Endothelial cell of umbilical vein (primary cell): Measurements from ENCODE around the gene BDP1. TPM values are rescaled to one million over a fixed set of nuclear protein-coding genes. Genes with fewer than 3 reads are reported as not detected.
A peak's percentile ranks its signal among the peaks of the same experiment; 100 is the strongest.

Experiments
- BruUV-seq: library from RNA; stranded (reverse); fragments of 400-500 nt; replicated peaks from 2 replicates; lab custom pipeline; 2021; lab: Mats Ljungman, UMichigan
- CTCF ChIA-PET: fragments of 300-600, 350-600 bp; sonication (Branson Sonifier 250); formaldehyde crosslinking; loops from one replicate; lab custom pipeline; 2021; ENCODE audit warnings: antibody characterized with exemption, inconsistent platforms; lab: Charles Lee
- POLR2A ChIA-PET: fragments of 300-600, 350-600 bp; sonication (Branson Sonifier 250); formaldehyde crosslinking; loops from one replicate; lab custom pipeline; 2021; ENCODE audit warnings: antibody characterized with exemption, inconsistent platforms; lab: Charles Lee
- DNase-seq: peaks from one replicate; pipeline ENCODE4 v3.0.0-alpha.2; 2011; ENCODE audit warnings: low read depth, low spot score
- FAIRE-seq: peaks from 2 replicates; lab custom pipeline; 2011; peaks lifted over from hg19 to GRCh38; lab: Jason Lieb, UNC
- H2AFZ ChIP-seq: 2 replicates; pipeline ENCODE4 v1.6.0; 2012; ENCODE audit warnings: low read depth, low read length, control low read depth, inconsistent platforms
- H3K27ac ChIP-seq: 2 replicates; pipeline ENCODE4 v1.5.1; 2011; ENCODE audit warnings: low read depth, mild to moderate bottlenecking, control low read depth, low read length, moderate library complexity; ENCODE audit not compliant: insufficient read depth
- H3K27me3 ChIP-seq, 2 experiments: 2 replicates each; pipeline versions ENCODE4 v1.6.0 to v1.6.1; 2011; ENCODE audit warnings: low read length in 2 of 2, mixed read lengths in 1 of 2; ENCODE audit not compliant: control insufficient read depth in 2 of 2, insufficient read depth in 2 of 2
- H3K36me3 ChIP-seq, 2 experiments: 2 replicates in 1 of 2; 3 replicates in 1 of 2; pipeline ENCODE4 v1.5.1; 2011; ENCODE audit warnings: low read length in 2 of 2, mild to moderate bottlenecking in 1 of 2, moderate library complexity in 1 of 2; ENCODE audit not compliant: control insufficient read depth in 2 of 2, insufficient read depth in 2 of 2; ENCODE audit errors: extremely low read depth in 1 of 2
- H3K4me1 ChIP-seq: 3 replicates; pipeline ENCODE4 v1.5.1; 2011; ENCODE audit warnings: mild to moderate bottlenecking, low read length; ENCODE audit not compliant: control insufficient read depth, insufficient read depth; ENCODE audit errors: extremely low read depth
- H3K4me2 ChIP-seq: 2 replicates; pipeline ENCODE4 v1.6.1; 2011; ENCODE audit warnings: low read length, control low read depth, mixed read lengths; ENCODE audit not compliant: insufficient read depth
- H3K4me3 ChIP-seq, 3 experiments: fragments of 200-600 bp in 1 of 3; sonication (generic), shearing (Covaris generic) in 1 of 3; replicated peaks in 1 of 3; 2 replicates each; pipeline ENCODE4 v1.5.1; 2011 to 2016; ENCODE audit warnings: control low read depth in 3 of 3, low read length in 3 of 3, mild to moderate bottlenecking in 2 of 3, inconsistent platforms in 1 of 3, low read depth in 1 of 3, moderate library complexity in 1 of 3; ENCODE audit not compliant: insufficient read depth in 1 of 3
- H3K79me2 ChIP-seq: 2 replicates; pipeline ENCODE4 v1.6.0; 2012; ENCODE audit warnings: low read length, inconsistent platforms; ENCODE audit not compliant: control insufficient read depth, insufficient read depth
- H3K9ac ChIP-seq: replicated peaks from 2 replicates; pipeline ENCODE3; 2011; ENCODE audit warnings: low read length, control low read depth; ENCODE audit not compliant: insufficient read depth; ENCODE audit errors: extremely low read depth
- H3K9me1 ChIP-seq: replicated peaks from 3 replicates; pipeline ENCODE4 v1.6.0; 2011; ENCODE audit warnings: mild to moderate bottlenecking, low read length; ENCODE audit not compliant: control insufficient read depth, insufficient read depth; ENCODE audit errors: extremely low read depth
- H3K9me3 ChIP-seq: replicated peaks from 2 replicates; pipeline ENCODE4 v1.5.1; 2012; ENCODE audit warnings: low read length, inconsistent platforms; ENCODE audit not compliant: control insufficient read depth, insufficient read depth
- H4K20me1 ChIP-seq: replicated peaks from 2 replicates; pipeline ENCODE3; 2011; ENCODE audit warnings: mild to moderate bottlenecking, low read length; ENCODE audit not compliant: control insufficient read depth, insufficient read depth; ENCODE audit errors: extremely low read depth
- CTCF ChIP-seq, 2 donors: IDR thresholded peaks; 1 replicate in 1 of 2; 2 replicates in 1 of 2; pipeline ENCODE4 v1.5.1; 2011; ENCODE audit warnings: low read length in 2 of 2, mild to moderate bottlenecking in 2 of 2, moderate library complexity in 2 of 2, control low read depth in 1 of 2, inconsistent platforms in 1 of 2, low read depth in 1 of 2; ENCODE audit not compliant: insufficient read depth in 1 of 2; ENCODE audit errors: extremely low read depth in 1 of 2
- EZH2 ChIP-seq: IDR thresholded peaks from 2 replicates; pipeline ENCODE4 v1.6.1; 2012; ENCODE audit warnings: borderline replicate concordance, low read depth, mild to moderate bottlenecking, moderate library complexity, low read length, inconsistent platforms; ENCODE audit not compliant: severe bottlenecking
- FOS ChIP-seq: IDR thresholded peaks from 2 replicates; pipeline ENCODE4 v1.6.1; 2011; ENCODE audit warnings: mild to moderate bottlenecking, low read length, moderate library complexity, borderline replicate concordance; ENCODE audit not compliant: insufficient read depth
- GATA2 ChIP-seq: IDR thresholded peaks from 2 replicates; pipeline ENCODE4 v1.7.0; 2011; ENCODE audit warnings: low read depth, mild to moderate bottlenecking, moderate library complexity, mixed read lengths, low read length; ENCODE audit not compliant: insufficient read length, insufficient read depth
- JUN ChIP-seq: IDR thresholded peaks from 2 replicates; pipeline ENCODE4 v1.6.1; 2011; ENCODE audit warnings: borderline replicate concordance, low read depth; ENCODE audit not compliant: insufficient read length, insufficient read depth
- MAX ChIP-seq: IDR thresholded peaks from 2 replicates; pipeline ENCODE4 v1.6.1; 2011; ENCODE audit not compliant: insufficient read depth, insufficient read length
- MYC ChIP-seq: IDR thresholded peaks from one replicate; pipeline ENCODE4 v1.6.1; 2011; ENCODE audit warnings: mild to moderate bottlenecking, low read depth, low read length
- POLR2A ChIP-seq: IDR thresholded peaks from 2 replicates; pipeline ENCODE4 v1.6.1; 2012; ENCODE audit warnings: low read depth, mild to moderate bottlenecking, control low read depth, low read length
- POLR2AphosphoS5 ChIP-seq: IDR thresholded peaks from 2 replicates; pipeline ENCODE4 v1.6.1; 2012; ENCODE audit warnings: low read depth, mild to moderate bottlenecking, control low read depth, low read length, moderate library complexity; ENCODE audit not compliant: insufficient read depth
- dilution Hi-C: fragments of 300-500 bp; cut with MboI; formaldehyde crosslinking; loops from one replicate; pipeline ENCODE4 v1.15.0; 2019; ENCODE audit warnings: low sequenced_read_pairs; ENCODE audit not compliant: extremely low pct_ligation_motif_present
- intact Hi-C: fragments of 100-400 bp; cut with micrococcal nuclease; formaldehyde crosslinking; loops from one replicate; pipeline ENCODE4 v1.10.0; 2022
- polyA plus RNA-seq, 4 experiments: library from polyadenylated mRNA; depleted of rRNA in 3 of 4; stranded (reverse) in 3 of 4; unstranded in 1 of 4; fragments of >200 nt; gene quantifications; 2 replicates each; pipeline versions ENCODE4 v1.2.1 to v1.2.3, GENCODE V29; 2011 to 2012; ENCODE audit warnings: missing spikeins in 1 of 4
- total RNA-seq: library from RNA; stranded (reverse); gene quantifications from 2 replicates; pipeline ENCODE4 v1.2.3, GENCODE V29; 2021

BDP1 gene
- total and polyA plus RNA-seq, 2 donors (not counting 3 experiments of a cell fraction or from before 2014, with no cell fraction given): 4.5 to 27.5 TPM

- CTCF ChIA-PET: interaction anchor here (0.6 to 4.5 kb wide), 25 partner anchors 8 to 510 kb away, joined by 3 to 88 read pairs (median 4); partner anchors contain the start of gene BDP1
- Histone ChIP-seq H3K79me2 (peaks cover 7% of the 10 kb centered on the region), H4K20me1 (peaks cover 2% of the 10 kb centered on the region), H2AFZ (no peak overlapping the region), H3K4me3 (no peak overlapping the region), H3K27me3 (no peaks in the 10 kb centered on the region), H3K36me3 (peaks cover 4 to 13% of the 10 kb centered on the region in 2 experiments), H3K27ac (no peak overlapping the region), H3K9me3 (no peaks in the 10 kb centered on the region), H3K9me1 (no peaks in the 10 kb centered on the region), H3K4me1 (peaks cover 6% of the 10 kb centered on the region), H3K4me2 (no peak overlapping the region), H3K9ac (no peak overlapping the region)
- dilution Hi-C loops (no loop called here), intact Hi-C loops (loop anchor here (1.0 kb wide), 1 partner anchor 282 kb away; no protein-coding TSS in a partner anchor)
- DNase-seq (peak; percentile 39), FAIRE-seq (peak; percentile 70)
- POLR2A ChIA-PET: no interaction called here
- no peak for TF ChIP-seq EZH2
- TF ChIP-seq CTCF (IDR thresholded peaks at IDR 0.05; ENCODE audit: extremely low read depth in 1 of 2, insufficient read depth in 1 of 2, low read depth in 1 of 2, low read length in 2 of 2): peak; percentile 65 to 72
- no peak for TF ChIP-seq MYC
- no TSS peak for BruUV-seq
Measured at GRCh38 chr5:71475788-71476384, 20.4 kb downstream of the BDP1 start.

GRCh38 chr5:71481441-71481840 is 26.0 kb downstream of the BDP1 start:
- Histone ChIP-seq H3K9me1 (no peaks in the 10 kb centered on the region), H3K4me2 (no peak overlapping the region), H3K9ac (no peak overlapping the region), H3K4me1 (peaks cover 33% of the 10 kb centered on the region), H3K36me3 (no peaks in the 10 kb centered on the region), H3K4me3 (no peak overlapping the region), H3K9me3 (no peaks in the 10 kb centered on the region), H3K27ac (no peak overlapping the region), H3K27me3 (no peaks in the 10 kb centered on the region), H4K20me1 (no peaks in the 10 kb centered on the region), H3K79me2 (peaks cover 9% of the 10 kb centered on the region), H2AFZ (no peak overlapping the region)
- FAIRE-seq (no peak), DNase-seq (no peak)
- ChIA-PET CTCF (no interaction called here), POLR2A (no interaction called here)
- no TSS peak for BruUV-seq
- intact Hi-C loops: no loop called here
- TF ChIP-seq EZH2 (no peak), MAX (no peak), JUN (no peak), GATA2 (no peak), MYC (no peak), POLR2A (no peak), POLR2AphosphoS5 (no peak), CTCF (IDR thresholded peaks at IDR 0.05; ENCODE audit: extremely low read depth in 1 of 2, insufficient read depth in 1 of 2, low read depth in 1 of 2, low read length in 2 of 2) (no peak), FOS (no peak)
- dilution Hi-C loops: no loop called here
